Psoas muscle (tissue), 8 donors: ENCODE results near the gene CAMKMT. TPM values are rescaled to one million over a fixed set of nuclear protein-coding genes. Genes with fewer than 3 reads are reported as not detected.

ENCODE experiments used
- ATAC-seq, 4 donors: fragments of 200-7000 bp; cut with Tn5 transposase; one replicate each; pipeline ENCODE4 v1.9.1; 2020; ENCODE audit warnings: moderate library complexity in 3 of 4, mild to moderate bottlenecking in 2 of 4
- DNase-seq, 2 donors: peaks; one replicate each; pipeline ENCODE4 v3.0.0-alpha.2; 2020
- H3K27ac ChIP-seq: fragments of 200-600 bp; one replicate; pipeline ENCODE4 v1.8.0; 2022
- H3K27me3 ChIP-seq, 3 donors: fragments of 200-600 bp in 1 of 3; one replicate each; pipeline versions ENCODE4 v1.6.1 to v1.8.0; 2013 to 2022; ENCODE audit warnings: low read length in 2 of 3, mild to moderate bottlenecking in 2 of 3, moderate library complexity in 1 of 3; ENCODE audit not compliant: insufficient read depth in 3 of 3
- H3K36me3 ChIP-seq, 2 donors: fragments of 200-600 bp in 1 of 2; one replicate each; pipeline versions ENCODE4 v1.6.1 to v1.8.0; 2013 to 2022; ENCODE audit warnings: low read depth in 1 of 2, mild to moderate bottlenecking in 1 of 2, moderate library complexity in 1 of 2; ENCODE audit not compliant: insufficient read depth in 1 of 2
- H3K4me1 ChIP-seq: fragments of 200-600 bp; one replicate; pipeline ENCODE4 v1.8.0; 2022
- H3K4me3 ChIP-seq: fragments of 200-600 bp; one replicate; pipeline ENCODE4 v1.8.0; 2022; ENCODE audit warnings: mild to moderate bottlenecking
- H3K9me3 ChIP-seq: fragments of 200-600 bp; one replicate; pipeline ENCODE4 v1.8.0; 2022
- WGBS, 3 donors: extraction: QIAGEN DNeasy Blood & Tissue Kit; methylation state at CpG; one replicate each; pipeline versions ENCODE4 v1.1.6 to v1.1.7; 2013; 5-methylcytosine and 5-hydroxymethylcytosine counted together
- intact Hi-C, 2 donors: fragments of 100-400 bp; cut with DNase I; formaldehyde crosslinking; loops; one replicate each; pipeline versions ENCODE4 v1.11.0 to v1.14.2; 2022
- polyA plus RNA-seq, 3 donors: library from polyadenylated mRNA; stranded (reverse); fragments of 200-250 nt; gene quantifications; one replicate each; pipeline ENCODE4 v1.2.3, GENCODE V29; 2013
- total RNA-seq, 4 donors: library from RNA; stranded (reverse); fragmentation: NEBNext Ultra II Directional in 2 of 4; extraction: Animal tissue kit (Norgen Biotek cat#: 25700) in 2 of 4; gene quantifications; one replicate each; pipeline versions ENCODE4 v1.2.1 to v1.2.4, GENCODE V29; 2021 to 2023
- TF ChIP-seq, protein P1 (sequence below): fragments of 200-600 bp; IDR thresholded peaks from one replicate; pipeline ENCODE4 v1.8.0; 2022; ENCODE audit warnings: antibody characterized with exemption
- donor health status: healthy with polysubstance abuse.
- donor health status: DM: no; HTN: no; CAD: no; lungs with moderate emphysema.
- donor health status: Bipolar disorder and iron deficiency.
- donor health status: healthy.
- donor health status: DM: yes; HTN: yes; CAD: no.
- donor health status: DM: no; HTN: no; CAD: no.
- donor health status: DM: no; HTN: no; CAD: no.
- donor health status: DM: yes; HTN: yes; CAD: no.

CAMKMT gene
- total and polyA plus RNA-seq, 7 donors = 2.8 to 7.3 (median 4.5) TPM

GRCh38 chr2:44614940-44615339, 253.2 kb downstream of the CAMKMT start:
- DNase-seq (no peak), ATAC-seq (no peak)
- WGBS, 3 donors = 93 to 98% (median 98%) methylated on average over 2 of the region's 2 CpGs
- TF ChIP-seq, protein P1, sequence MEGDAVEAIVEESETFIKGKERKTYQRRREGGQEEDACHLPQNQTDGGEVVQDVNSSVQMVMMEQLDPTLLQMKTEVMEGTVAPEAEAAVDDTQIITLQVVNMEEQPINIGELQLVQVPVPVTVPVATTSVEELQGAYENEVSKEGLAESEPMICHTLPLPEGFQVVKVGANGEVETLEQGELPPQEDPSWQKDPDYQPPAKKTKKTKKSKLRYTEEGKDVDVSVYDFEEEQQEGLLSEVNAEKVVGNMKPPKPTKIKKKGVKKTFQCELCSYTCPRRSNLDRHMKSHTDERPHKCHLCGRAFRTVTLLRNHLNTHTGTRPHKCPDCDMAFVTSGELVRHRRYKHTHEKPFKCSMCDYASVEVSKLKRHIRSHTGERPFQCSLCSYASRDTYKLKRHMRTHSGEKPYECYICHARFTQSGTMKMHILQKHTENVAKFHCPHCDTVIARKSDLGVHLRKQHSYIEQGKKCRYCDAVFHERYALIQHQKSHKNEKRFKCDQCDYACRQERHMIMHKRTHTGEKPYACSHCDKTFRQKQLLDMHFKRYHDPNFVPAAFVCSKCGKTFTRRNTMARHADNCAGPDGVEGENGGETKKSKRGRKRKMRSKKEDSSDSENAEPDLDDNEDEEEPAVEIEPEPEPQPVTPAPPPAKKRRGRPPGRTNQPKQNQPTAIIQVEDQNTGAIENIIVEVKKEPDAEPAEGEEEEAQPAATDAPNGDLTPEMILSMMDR = no peak
- H3K9me3 ChIP-seq = no peaks in the 10 kb centered on the region
- no peak overlapping the region for H3K27ac ChIP-seq
- peaks cover 19% of the 10 kb centered on the region for H3K4me1 ChIP-seq
- H3K4me3 ChIP-seq = no peak overlapping the region
- no peaks in the 10 kb centered on the region for H3K36me3 ChIP-seq
- intact Hi-C loops = no loop called here
- no peaks in the 10 kb centered on the region for H3K27me3 ChIP-seq

- no peaks in the 10 kb centered on the region for H3K36me3 ChIP-seq
- H3K4me1 ChIP-seq = peaks cover 19% of the 10 kb centered on the region
- peak overlapping the region; percentile 59 for H3K27ac ChIP-seq
- no peaks in the 10 kb centered on the region for H3K9me3 ChIP-seq
- TF ChIP-seq, protein P1 = no peak
- ATAC-seq (peak; percentile 42 to 84 (median 54)), DNase-seq (no peak)
- H3K27me3 ChIP-seq = no peaks in the 10 kb centered on the region
- peak overlapping the region; percentile 51 for H3K4me3 ChIP-seq
- intact Hi-C loops = no loop called here
- WGBS, 3 donors = 52 to 73% (median 59%) methylated on average over 4 of the region's 4 CpGs
Measured at GRCh38 chr2:44615950-44616518, 254.3 kb downstream of the CAMKMT start.

DNA sequence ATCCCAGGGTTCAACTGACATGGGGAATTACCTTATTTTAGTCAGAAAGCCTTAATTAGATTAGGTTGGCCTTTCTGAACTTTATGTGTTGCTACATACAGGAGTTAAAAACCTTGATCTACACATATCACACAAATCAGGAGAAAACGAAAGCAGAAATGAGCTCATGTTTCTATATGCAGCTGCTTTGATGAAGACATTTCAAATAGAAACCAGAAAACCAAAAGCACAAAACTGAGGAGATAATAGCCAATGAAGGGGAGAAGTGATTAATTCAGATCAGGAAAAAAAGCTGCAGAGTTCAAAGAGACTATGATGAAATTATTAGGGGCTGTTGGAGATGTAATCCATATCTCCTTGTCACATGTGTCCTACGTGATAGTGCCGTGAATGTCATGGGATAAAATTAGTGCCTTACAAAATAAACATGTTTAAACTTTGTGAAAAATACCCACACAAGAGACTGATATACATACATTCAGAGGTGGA, 255.0 kb downstream of the CAMKMT start:
- H3K4me1 ChIP-seq = peaks cover 19% of the 10 kb centered on the region
- no peaks in the 10 kb centered on the region for H3K9me3 ChIP-seq
- no peaks in the 10 kb centered on the region for H3K36me3 ChIP-seq
- peak; percentile 62 to 88 (median 74) for ATAC-seq
- no peaks in the 10 kb centered on the region for H3K27me3 ChIP-seq
- no peak for DNase-seq
- H3K4me3 ChIP-seq = peak overlapping the region; percentile 51
- intact Hi-C loops = no loop called here
- WGBS, 3 donors = 24 to 32% (median 27%) methylated on average over 3 of the region's 3 CpGs
- H3K27ac ChIP-seq = peak overlapping the region; percentile 59
- TF ChIP-seq, protein P1 = no peak

GRCh38 chr2:44618251-44619023, 256.7 kb downstream of the CAMKMT start:
- H3K4me1 ChIP-seq = peaks cover 19% of the 10 kb centered on the region
- no peak overlapping the region for H3K4me3 ChIP-seq
- DNase-seq (no peak), ATAC-seq (no peak)
- no peak overlapping the region for H3K27ac ChIP-seq
- intact Hi-C loops = no loop called here
- H3K27me3 ChIP-seq = no peaks in the 10 kb centered on the region
- 80 to 87% (median 85%) methylated on average over 5 of the region's 5 CpGs for WGBS, 3 donors
- TF ChIP-seq, protein P1 = no peak
- no peaks in the 10 kb centered on the region for H3K9me3 ChIP-seq
- no peaks in the 10 kb centered on the region for H3K36me3 ChIP-seq
